Activated B cell treated with CpG ODN at 0.5 μM for 24 hours (primary cell): ENCODE results near the gene TECPR1. TPM values are rescaled to one million over a fixed set of nuclear protein-coding genes. Genes with fewer than 3 reads are reported as not detected.

Experiments used
- ATAC-seq: fragments of 200-7000 bp; cut with Tn5 transposase; one replicate; pipeline ENCODE4 v1.10.0; 2021; ENCODE audit warnings: low read depth, mild to moderate bottlenecking, moderate library complexity
- CTCF ChIA-PET: fragments of 350-600 bp; sonication (Branson Sonifier 250); formaldehyde crosslinking; loops from one replicate; lab custom pipeline; 2021; ENCODE audit warnings: antibody characterized with exemption; lab: Charles Lee
- POLR2A ChIA-PET: fragments of 350-600 bp; sonication (Branson Sonifier 250); formaldehyde crosslinking; loops from one replicate; lab custom pipeline; 2021; ENCODE audit warnings: antibody characterized with exemption; lab: Charles Lee
- DNase-seq: peaks from one replicate; pipeline ENCODE4 v3.0.0; 2022
- H3K27ac Mint-ChIP-seq: one replicate; pipeline ENCODE4 v1.8.0; 2020; ENCODE audit warnings: mixed read lengths
- H3K27me3 Mint-ChIP-seq: one replicate; pipeline ENCODE4 v1.8.0; 2021; ENCODE audit warnings: mixed read lengths
- H3K36me3 Mint-ChIP-seq: one replicate; pipeline ENCODE4 v1.8.0; 2021; ENCODE audit warnings: low read depth, mixed read lengths
- H3K4me1 Mint-ChIP-seq: one replicate; pipeline ENCODE4 v1.8.0; 2021; ENCODE audit warnings: mixed read lengths
- H3K4me3 Mint-ChIP-seq: one replicate; pipeline ENCODE4 v1.8.0; 2020; ENCODE audit warnings: mild to moderate bottlenecking, mixed read lengths
- H3K9me3 Mint-ChIP-seq: one replicate; pipeline ENCODE4 v1.8.0; 2020; ENCODE audit warnings: mixed read lengths
- intact Hi-C: fragments of 100-400 bp; cut with micrococcal nuclease; formaldehyde crosslinking; loops from one replicate; pipeline ENCODE4 v1.15.1; 2024
- total RNA-seq: library from RNA; stranded (reverse); gene quantifications from 2 replicates; pipeline ENCODE4 v1.2.3, GENCODE V29; 2022
- TF ChIP-seq, protein P1 (sequence below): fragments of 200-600 bp; IDR thresholded peaks from one replicate; pipeline ENCODE4 v1.8.0; 2022; ENCODE audit warnings: antibody characterized with exemption, mild to moderate bottlenecking

The TECPR1 gene
- total RNA-seq, 1 donor from 2014 or later = 34.5 TPM

DNA sequence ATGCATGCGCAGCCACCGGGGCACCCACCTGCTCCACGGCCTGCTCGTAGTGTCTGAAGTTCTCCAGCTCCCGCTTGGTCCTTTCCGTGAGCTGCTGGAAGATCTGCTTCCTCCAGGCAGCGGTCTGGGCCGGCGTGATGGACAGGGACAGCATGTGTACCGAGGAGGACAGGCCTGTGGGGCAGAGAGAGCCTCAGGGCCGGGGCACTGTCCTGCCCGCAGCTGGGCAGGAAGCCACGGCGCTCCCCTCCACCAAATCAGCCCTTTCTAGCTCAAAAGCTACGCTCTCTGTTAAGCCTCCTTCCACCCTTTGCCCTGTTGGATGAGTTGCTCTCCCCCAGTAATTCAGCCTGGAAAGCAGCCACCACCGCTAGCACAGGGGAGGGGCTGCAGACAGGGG lies 19.2 kb downstream of the TECPR1 start:
- ChIA-PET CTCF (no interaction called here), POLR2A (interaction anchor here (0.6 kb wide), 1 partner anchor 21 kb away, joined by 9 read pairs; no protein-coding TSS in a partner anchor)
- no peaks in the 10 kb centered on the region for H3K9me3 Mint-ChIP-seq
- peaks cover 38% of the 10 kb centered on the region for H3K36me3 Mint-ChIP-seq
- TF ChIP-seq, protein P1, sequence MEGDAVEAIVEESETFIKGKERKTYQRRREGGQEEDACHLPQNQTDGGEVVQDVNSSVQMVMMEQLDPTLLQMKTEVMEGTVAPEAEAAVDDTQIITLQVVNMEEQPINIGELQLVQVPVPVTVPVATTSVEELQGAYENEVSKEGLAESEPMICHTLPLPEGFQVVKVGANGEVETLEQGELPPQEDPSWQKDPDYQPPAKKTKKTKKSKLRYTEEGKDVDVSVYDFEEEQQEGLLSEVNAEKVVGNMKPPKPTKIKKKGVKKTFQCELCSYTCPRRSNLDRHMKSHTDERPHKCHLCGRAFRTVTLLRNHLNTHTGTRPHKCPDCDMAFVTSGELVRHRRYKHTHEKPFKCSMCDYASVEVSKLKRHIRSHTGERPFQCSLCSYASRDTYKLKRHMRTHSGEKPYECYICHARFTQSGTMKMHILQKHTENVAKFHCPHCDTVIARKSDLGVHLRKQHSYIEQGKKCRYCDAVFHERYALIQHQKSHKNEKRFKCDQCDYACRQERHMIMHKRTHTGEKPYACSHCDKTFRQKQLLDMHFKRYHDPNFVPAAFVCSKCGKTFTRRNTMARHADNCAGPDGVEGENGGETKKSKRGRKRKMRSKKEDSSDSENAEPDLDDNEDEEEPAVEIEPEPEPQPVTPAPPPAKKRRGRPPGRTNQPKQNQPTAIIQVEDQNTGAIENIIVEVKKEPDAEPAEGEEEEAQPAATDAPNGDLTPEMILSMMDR = no peak
- ATAC-seq (no peak), DNase-seq (no peak)
- H3K27me3 Mint-ChIP-seq = no peaks in the 10 kb centered on the region
- no peaks in the 10 kb centered on the region for H3K4me1 Mint-ChIP-seq
- intact Hi-C loops = no loop called here
- H3K4me3 Mint-ChIP-seq = no peak overlapping the region
- H3K27ac Mint-ChIP-seq = no peak overlapping the region

DNA sequence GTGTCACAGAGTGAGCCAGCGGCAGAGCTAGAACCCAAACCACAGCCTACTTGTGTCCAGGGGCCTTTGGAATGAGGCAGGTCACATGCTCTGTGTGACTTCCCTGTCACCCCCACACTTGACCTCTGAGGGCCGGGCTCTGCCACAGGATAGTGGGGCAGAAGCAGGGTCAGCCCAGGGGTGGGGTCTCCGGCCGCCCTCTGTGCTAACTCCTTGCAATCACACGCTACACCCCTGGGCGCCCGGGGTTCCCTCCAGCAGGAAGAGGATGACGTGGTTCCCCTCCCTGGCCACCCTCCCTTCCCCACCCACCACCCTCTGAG lies 19.8 kb downstream of the TECPR1 start:
- H3K4me3 Mint-ChIP-seq = no peak overlapping the region
- DNase-seq = no peak
- H3K27ac Mint-ChIP-seq = no peak overlapping the region
- peaks cover 37% of the 10 kb centered on the region for H3K36me3 Mint-ChIP-seq
- ATAC-seq = no peak
- ChIA-PET CTCF (no interaction called here), POLR2A (no interaction called here)
- TF ChIP-seq, protein P1 = no peak
- H3K4me1 Mint-ChIP-seq = no peaks in the 10 kb centered on the region
- H3K9me3 Mint-ChIP-seq = no peaks in the 10 kb centered on the region
- intact Hi-C loops = no loop called here
- no peaks in the 10 kb centered on the region for H3K27me3 Mint-ChIP-seq

DNA sequence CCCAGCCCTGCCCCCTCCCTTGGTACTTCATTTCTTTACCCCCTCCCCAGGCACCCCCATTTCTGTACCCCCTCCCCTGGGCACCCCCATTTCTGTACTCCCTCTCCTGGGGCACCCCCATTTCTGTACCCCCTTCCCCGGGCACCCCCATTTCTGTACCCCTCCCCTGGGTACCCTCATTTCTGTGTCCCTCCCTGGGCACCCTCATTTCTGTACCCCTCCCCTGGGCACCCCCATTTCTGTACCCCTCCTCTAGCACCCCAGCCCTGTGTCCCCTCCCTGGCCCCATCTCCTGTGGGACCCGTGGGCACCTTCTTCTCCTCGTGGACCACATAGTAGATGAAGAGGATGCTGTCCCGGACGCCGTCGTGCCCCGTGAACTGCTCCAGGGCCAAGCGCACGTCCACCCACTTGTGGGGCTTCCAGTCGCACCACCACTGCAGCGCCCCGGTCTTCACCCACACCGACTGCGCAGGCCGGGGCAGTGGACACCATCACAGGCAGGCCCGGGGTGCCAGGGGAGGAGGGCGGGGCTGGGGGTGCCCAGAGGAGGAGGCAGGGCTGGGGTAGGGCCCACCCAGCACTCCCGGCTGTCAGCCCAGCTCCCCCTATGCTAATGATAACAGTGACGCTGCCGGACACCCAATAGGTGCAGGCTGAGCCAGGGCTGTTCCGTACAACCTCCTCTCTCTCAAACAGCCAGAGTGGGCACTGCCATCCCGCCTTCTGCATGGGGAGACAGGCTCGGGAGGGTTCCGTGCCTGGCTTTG lies 20.4 kb downstream of the TECPR1 start:
- intact Hi-C loops = no loop called here
- TF ChIP-seq, protein P1 = no peak
- Mint-ChIP-seq H3K4me1 (no peaks in the 10 kb centered on the region), H3K36me3 (peaks cover 41% of the 10 kb centered on the region), H3K27ac (no peak overlapping the region), H3K4me3 (no peak overlapping the region), H3K9me3 (no peaks in the 10 kb centered on the region), H3K27me3 (no peaks in the 10 kb centered on the region)
- ChIA-PET POLR2A (no interaction called here), CTCF (no interaction called here)
- no peak for ATAC-seq
- DNase-seq = no peak

DNA sequence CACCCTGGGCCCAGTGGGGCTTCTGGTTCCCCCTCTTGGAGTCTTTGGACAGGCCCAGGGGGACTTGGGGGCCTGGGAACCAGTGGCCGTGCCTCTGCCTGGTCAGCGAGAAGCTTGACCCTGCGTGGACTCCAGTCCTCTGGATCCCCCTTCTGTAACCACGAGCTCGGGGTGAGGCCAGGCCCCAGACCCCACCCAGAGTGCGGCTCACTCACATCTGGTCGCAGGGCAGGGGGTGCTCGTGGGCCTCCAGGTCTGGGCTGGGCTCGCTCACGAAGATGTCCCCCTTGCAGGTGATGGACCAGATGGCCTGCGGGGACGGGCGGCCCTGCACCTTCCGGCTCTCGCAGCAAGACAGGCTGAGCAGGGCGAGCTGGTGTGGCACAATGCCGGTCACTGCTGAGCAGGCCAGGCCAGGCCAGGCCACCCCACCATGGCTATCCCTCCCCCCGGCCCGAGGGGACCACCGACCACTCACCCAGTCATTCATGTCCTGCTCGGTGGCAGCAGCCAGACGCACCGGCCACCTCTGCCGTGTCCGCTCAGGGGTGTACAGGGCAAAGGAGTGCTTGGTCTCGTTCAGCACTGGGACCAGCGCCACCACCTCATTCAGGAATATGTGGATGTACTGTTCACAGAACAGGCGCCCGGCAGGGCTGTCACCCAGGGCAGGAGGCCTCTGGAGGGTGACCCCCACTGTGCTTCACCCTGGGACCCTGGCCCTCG lies 21.1 kb downstream of the TECPR1 start:
- Mint-ChIP-seq H3K36me3 (peaks cover 45% of the 10 kb centered on the region), H3K4me3 (no peak overlapping the region), H3K27me3 (no peaks in the 10 kb centered on the region), H3K4me1 (no peaks in the 10 kb centered on the region), H3K9me3 (no peaks in the 10 kb centered on the region), H3K27ac (no peak overlapping the region)
- DNase-seq (no peak), ATAC-seq (no peak)
- intact Hi-C loops = no loop called here
- ChIA-PET POLR2A (interaction anchor here (0.5 kb wide), 1 partner anchor 138 kb away, joined by 6 read pairs; no protein-coding TSS in a partner anchor), CTCF (no interaction called here)
- TF ChIP-seq, protein P1 = no peak

DNA sequence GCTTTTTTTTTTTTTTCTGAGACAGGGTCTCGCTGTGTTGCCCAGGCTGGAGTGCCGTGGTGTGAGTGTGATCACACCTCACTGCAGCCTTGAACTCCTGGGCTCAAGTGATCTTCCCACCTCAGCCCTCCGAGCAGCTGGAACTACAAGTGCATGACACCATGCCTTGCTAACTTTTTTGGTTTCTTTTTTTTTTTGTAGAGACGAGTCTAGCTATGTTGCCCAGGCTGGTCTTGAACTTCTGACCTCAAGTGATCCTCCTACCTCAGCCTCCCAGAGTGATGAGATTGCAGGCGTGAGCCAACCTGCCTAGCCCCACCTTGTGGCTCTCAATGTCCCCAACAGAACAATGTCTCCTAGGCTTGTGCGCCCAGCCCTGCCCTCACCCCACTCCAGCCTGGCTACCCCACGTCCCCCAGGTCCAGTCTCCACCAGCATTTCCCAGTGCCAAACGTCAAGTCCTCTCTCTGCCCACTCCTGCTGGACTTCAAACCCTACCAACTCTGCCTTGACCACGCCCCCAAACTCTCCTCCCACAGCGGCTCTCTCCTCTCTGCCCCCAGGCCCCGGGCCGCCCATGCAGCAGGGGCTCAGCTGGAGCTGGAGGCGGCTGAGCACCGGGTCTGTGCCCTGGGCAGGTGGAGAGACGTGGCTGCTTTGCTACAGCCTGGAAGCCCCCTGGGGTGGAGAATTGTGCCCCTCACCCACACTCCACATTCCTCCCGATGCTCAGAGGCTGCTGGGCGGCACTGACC lies 21.9 kb downstream of the TECPR1 start:
- Mint-ChIP-seq H3K4me1 (no peaks in the 10 kb centered on the region), H3K4me3 (no peak overlapping the region), H3K27ac (no peak overlapping the region), H3K36me3 (peaks cover 49% of the 10 kb centered on the region), H3K9me3 (no peaks in the 10 kb centered on the region), H3K27me3 (no peaks in the 10 kb centered on the region)
- DNase-seq (no peak), ATAC-seq (no peak)
- ChIA-PET CTCF (no interaction called here), POLR2A (interaction anchor here (0.5 kb wide), 1 partner anchor 138 kb away, joined by 6 read pairs; no protein-coding TSS in a partner anchor)
- intact Hi-C loops = no loop called here
- TF ChIP-seq, protein P1 = no peak
